ENCODE results near the gene GPATCH4.
"Not testable (repeated sequence)": the region's sequence is repeated elsewhere in the genome, so short reads cannot be mapped to it uniquely, and the experiment has no call there.

Gene GPATCH4

GRCh38 chr1:156626079-156626438 lies 24.8 kb upstream of the GPATCH4 start:
- DNase-seq (ENCODE audit: low read depth), result no peak

DNA sequence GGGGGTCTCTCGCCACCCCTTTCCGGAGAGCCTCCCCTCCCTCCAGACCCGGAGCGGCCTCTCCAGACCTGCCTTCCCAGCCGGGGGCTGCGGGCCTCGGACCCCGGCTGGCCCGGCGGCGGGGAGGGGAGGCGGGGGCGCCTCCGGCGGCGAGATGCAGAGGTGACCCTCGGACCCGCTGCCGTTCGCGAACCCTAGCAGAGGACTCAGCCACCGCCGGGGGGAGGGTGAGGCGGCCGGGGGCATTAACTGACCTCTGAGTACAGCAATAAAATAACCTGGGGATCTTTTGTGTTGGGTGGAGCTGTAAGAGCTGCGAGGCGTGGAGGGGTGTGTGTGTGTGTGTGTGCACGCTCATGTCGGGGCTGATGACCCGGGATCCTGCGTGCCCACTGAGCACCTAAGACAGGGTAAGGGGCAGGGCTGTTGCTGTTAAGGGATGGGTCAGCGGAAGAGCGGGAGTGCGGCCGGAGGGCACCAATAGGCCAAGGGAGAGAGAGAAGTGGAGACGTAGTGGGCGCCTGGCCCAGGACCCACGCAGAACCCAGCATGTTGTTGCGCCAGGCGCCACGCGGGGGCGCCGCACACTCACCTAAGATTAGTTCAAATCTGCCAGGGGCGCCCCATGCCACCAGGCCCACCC lies 24.3 kb upstream of the GPATCH4 start:
- DNase-seq (ENCODE audit: low read depth), result no peak

GRCh38 chr1:156624814-156625435 lies 23.6 kb upstream of the GPATCH4 start:
- DNase-seq (ENCODE audit: low read depth), result no peak

DNA sequence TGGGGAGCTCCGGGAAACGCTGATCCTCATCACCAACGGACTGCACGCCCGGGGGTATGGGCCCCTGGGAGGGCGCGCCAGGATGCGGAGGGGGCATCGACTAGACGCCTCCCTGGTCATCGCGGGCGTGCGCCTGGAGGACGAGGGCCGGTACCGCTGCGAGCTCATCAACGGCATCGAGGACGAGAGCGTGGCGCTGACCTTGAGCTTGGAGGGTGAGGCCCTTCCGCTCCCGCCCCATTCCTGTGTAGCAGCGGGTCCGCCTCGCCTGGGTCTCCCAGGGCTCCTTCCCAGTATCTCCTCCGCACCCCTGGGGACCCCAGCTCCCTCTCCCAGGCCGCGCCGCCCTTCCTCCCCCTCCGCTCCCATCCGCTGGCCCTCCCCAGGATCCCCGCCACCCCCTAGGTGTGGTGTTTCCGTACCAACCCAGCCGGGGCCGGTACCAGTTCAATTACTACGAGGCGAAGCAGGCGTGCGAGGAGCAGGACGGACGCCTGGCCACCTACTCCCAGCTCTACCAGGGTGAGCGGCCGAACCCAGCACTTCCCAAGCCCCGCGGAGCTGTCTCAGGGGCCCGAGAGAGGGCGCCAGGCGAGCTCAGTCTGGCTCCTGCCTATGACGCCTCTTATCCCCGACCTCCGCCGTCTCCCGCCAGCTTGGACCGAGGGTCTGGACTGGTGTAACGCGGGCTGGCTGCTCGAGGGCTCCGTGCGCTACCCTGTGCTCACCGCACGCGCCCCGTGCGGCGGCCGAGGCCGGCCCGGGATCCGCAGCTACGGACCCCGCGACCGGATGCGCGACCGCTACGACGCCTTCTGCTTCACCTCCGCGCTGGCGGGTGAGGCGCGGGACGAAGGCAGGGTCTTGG lies 22.9 kb upstream of the GPATCH4 start:
- DNase-seq (ENCODE audit: low read depth), result no peak

DNA sequence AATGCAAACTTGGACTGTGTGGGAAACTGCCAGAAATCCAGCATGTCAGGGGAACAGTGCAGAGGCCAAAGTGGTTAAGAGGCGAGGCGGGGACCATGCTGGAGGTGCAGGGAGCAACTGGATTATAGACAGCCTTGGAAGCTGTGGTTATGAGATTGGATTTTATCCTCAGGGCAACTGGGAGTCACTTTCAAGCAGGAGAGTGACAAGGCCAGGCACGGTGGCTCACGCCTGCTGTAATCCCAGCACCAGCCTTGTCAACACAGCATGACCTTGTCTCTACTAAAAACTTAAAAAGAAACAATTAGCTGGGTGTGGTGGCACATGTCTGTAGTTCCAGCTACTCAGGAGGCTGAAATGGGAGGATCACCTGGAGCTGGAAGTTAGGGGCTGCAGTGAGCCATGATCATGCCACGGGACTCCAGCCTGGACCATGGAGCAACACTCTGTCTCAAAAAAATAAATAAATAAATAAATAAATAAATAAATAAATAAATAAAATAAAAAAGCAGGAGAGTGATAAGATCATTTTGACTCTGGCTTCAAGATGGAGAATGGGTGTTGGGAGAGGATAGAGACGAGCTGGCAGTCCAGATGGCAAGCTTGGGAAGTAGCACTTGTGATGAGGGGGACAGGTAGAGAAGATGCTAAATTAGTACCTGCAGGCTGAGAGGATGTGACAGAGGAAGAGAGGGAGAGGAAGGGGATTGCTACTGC lies 21.5 kb upstream of the GPATCH4 start:
- no peak for DNase-seq (ENCODE audit: low read depth)

GRCh38 chr1:156619582-156619955 lies 18.3 kb upstream of the GPATCH4 start:
- no peak for DNase-seq (ENCODE audit: low read depth)

- DNase-seq (ENCODE audit: low read depth), result no peak
Observed at GRCh38 chr1:156618853-156619581, 17.7 kb upstream of the GPATCH4 start, which contains the start of gene HAPLN2. Gene HAPLN2 (plus strand): TSS chr1:156619415. CDS start chr1:156623491, 4,076 bp downstream.

DNA sequence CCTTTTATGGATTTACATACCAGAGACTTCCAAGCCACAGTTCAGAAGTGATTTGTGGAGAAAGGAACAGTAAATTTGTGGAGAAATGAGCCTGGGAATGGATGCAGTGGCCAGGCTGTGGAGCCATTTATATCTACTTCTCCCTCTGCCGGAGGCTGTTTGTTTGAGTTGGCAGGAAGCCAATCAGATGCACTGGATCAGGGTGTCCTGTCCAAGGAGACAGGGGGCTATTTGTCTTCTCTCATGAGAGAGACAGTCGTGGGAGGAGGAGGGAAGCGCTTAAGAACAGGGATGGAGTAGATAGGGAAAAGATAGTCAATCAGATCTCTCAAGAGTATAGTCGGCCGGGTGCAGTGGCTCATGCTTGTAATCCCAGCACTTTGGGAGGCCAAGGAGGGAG lies 15.2 kb upstream of the GPATCH4 start:
- DNase-seq (ENCODE audit: low read depth), result no peak

GRCh38 chr1:156615946-156616345 lies 14.7 kb upstream of the GPATCH4 start:
- no peak for DNase-seq (ENCODE audit: low read depth)

DNA sequence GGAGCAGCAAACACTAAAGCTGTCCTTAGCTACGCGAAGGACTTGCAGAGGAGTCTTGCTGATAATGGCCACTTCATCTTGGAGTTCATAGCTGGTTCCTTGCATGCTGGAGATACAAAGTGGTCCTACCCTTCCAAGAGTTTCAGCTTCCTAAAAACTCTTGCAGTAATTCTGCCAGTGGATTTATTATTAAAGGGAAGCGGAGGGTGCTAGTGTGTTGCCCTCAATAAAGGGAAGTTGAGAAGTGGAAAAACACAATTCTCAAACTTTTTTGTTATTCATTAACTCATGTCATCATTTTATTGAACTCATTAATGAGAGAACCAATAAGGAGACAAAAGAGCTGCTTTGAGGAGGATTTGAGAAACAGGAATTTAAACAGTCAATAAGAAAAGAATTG lies 11.4 kb upstream of the GPATCH4 start:
- DNase-seq (ENCODE audit: low read depth), result no peak

- DNase-seq (ENCODE audit: low read depth), result not testable (repeated sequence)
Observed at GRCh38 chr1:156610072-156610471, 8.8 kb upstream of the GPATCH4 start.

DNA sequence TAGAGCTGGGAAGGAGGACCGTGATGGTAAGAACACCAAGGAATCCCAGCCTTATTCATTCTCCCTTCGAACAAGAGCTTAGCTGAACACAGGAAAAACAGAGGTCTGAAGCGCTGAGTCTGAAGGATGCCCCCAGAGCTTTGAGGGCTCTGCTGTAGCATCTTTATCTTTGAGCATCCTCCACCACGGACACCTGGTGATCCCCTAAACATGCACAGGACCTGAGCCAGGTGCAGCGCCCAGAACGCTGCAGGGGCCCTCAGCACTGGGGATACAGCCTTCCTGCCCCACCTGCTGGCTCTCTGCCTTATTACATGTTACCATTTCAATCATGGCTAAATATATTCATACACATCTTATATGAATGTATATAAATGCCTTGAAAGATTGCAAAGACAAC lies 7.7 kb upstream of the GPATCH4 start:
- DNase-seq (ENCODE audit: low read depth), result no peak

GRCh38 chr1:156608036-156608674 lies 6.9 kb upstream of the GPATCH4 start:
- no peak for DNase-seq (ENCODE audit: low read depth)

DNA sequence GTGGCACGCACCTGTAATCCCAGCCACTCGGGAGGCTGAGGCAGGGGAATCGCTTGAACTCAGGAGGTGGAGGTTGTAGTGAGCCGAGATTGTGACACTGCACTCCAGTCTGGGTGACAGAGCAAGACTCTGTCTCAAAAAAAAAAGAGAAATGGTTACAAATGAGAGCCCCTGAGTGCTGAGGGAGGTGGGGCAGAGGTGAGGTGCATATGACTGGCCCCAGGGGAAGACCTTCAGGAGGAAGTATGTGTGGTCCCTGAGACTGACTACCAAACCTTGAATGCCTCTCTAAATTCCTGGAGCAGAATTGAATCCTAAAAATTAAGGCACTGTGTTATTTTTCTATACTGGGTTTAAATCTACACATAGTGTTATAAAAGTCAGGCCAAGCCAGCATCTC lies 6.1 kb upstream of the GPATCH4 start:
- not testable (repeated sequence) for DNase-seq (ENCODE audit: low read depth)

GRCh38 chr1:156602557-156602993 lies 1.3 kb upstream of the GPATCH4 start:
- DNase-seq (ENCODE audit: low read depth), result no peak

DNA sequence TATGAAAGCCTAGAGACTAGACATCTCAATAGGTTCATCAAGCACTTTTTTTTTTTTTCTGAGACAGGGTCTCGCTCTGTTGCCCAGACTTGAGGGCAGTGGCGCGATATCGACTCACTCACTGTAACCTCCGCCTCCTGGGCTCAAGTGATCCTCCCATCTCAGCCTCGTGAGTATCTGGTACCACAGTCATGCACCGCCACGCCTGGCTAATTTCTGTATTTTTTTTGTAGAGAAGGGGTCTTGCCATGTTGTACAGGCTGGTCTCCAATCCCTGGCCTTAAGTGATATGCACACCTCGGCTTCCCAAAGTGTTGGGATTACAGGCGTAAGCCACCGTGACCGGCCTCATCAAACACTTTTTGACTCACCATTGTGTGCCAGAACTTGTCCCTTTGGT lies 613 bp upstream of the GPATCH4 start:
- DNase-seq (ENCODE audit: low read depth), result no peak

- no peak for DNase-seq (ENCODE audit: low read depth)
Observed at GRCh38 chr1:156600733-156601121, 552 bp downstream of the GPATCH4 start.

- DNase-seq (ENCODE audit: low read depth), result no peak
Observed at GRCh38 chr1:156599811-156600210, 1.5 kb downstream of the GPATCH4 start.

DNA sequence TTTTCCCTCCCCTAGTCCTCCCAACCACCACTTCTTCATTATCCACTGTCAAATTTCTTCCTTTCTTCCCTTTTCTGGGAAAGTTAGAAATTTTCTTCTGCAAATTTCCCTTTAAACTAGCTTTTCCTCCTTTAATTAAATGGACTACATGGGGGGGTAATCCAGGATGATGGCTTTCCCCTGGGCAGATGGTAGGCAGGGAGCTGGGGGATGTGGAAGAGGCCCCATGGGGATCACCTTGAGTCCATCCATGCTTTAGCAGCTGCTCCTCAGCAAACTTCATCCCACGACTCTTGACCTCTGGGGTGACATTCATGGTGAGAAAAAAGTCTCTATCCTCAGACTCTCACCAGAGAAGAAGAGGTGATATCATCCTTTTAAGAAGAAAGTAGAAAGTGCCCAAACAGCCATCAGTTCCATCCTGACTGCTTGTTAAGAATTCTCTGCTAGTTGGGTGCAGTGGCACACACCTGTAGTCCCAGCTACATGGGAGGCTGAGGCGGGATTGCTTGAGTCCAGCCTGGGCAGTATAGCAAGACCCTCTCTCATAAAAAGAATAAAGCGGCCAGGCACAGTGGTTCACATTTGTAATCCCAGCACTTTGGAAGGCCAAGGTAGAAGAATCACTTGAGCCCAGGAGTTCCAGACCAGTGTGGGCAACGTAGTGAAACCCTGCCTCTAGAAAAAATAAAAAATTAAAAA lies 2.4 kb downstream of the GPATCH4 start:
- DNase-seq (ENCODE audit: low read depth), result no peak

DNA sequence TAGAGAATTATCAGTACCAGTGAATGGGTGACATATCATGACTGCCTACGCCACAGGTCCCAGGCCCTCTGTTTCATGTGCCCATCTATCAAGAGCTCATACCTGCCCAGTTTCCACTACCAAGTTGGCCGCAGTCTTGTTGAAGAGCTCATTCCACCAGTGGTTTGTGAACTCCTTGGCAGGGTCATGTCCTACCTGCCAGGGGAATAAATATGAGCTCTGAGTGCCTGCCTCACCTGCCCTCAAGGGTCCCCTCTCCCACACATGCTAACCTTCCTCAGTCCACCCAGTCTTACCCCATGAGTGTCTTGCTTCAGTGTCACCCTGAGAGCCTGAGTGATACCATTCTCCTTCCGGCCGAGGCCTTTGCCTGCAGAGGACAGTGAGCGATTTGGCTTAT lies 3.2 kb downstream of the GPATCH4 start:
- DNase-seq (ENCODE audit: low read depth), result no peak

DNA sequence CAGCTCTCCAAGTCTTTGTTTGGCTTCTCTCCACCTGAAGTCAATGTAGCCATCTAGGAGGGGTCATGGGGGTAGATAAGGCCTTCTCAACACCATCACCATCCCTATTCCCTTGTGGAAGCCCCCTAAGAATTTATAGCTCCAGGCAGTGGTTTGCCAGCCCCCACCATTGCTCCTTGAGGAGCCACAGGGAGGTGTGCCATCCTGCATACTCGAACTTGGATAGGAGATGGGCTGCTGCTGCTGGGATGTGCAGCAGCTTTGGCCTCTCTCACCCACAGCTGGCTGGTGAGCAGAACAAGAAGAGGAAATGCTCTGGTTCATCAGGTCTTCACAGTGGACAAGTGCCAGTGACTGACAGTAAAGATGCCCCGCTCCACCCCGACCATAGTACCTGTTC lies 4.9 kb downstream of the GPATCH4 start:
- DNase-seq (ENCODE audit: low read depth), result no peak
